NCI-H2107 treated with DMSO at 0.1 percent for 48 hours (cell line): ENCODE results near the gene PCSK5.

Experiments
- DNase-seq: peaks from one replicate; lab custom pipeline; 2025; ENCODE audit not compliant: unreplicated experiment; lab: John Stamatoyannopoulos, UW

The PCSK5 gene

DNA sequence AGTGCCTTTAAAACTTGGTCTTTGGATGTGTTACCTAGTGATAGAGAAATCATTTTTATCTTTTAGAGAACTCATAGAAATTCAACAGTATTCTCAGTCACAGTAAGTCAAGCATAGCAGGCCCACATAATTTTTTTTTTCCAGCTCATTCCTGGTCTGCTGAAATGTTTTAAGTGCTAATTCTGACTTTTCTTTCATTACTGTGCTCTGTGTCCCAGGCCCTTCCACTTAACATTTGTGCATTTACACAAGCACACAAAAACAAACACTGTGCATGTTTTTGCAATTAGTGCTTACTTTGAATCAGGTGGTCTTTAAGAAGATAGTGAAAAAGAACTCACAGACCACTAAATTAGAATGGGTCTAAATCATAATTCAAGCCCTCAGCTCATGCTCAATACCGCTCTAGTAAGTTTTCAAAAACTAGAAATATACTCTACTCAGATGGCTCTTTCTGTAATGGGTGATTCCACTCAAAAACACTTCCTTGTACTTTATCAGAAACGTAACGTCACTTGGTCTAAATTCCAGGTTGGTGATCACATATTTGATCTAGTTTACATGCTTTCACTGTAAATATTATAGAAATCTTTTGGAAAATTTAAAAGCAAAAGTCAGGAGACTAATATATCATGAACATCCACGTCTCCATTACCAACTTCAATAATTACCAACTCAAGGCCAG is 107.8 kb downstream of the PCSK5 start:
- no peak for DNase-seq

DNA sequence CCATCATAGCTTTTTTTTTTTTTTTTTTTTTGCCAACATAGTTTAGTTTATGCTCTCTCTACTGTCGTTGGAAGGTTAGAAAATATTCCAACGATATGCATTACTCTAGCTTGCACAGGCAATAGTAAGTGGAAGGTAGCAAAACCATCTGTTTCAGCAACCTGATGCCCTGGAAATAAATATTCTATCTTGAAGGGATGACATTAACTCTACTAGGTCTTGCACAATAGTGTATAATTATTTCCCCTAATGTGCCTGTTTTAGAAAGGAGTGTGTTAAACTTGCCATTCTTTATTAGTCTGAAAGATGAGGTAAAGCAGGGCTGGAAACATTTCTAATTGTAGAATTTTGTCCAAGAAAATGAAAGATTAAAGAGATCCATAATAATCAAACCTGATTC is 111.0 kb downstream of the PCSK5 start:
- DNase-seq = no peak

DNA sequence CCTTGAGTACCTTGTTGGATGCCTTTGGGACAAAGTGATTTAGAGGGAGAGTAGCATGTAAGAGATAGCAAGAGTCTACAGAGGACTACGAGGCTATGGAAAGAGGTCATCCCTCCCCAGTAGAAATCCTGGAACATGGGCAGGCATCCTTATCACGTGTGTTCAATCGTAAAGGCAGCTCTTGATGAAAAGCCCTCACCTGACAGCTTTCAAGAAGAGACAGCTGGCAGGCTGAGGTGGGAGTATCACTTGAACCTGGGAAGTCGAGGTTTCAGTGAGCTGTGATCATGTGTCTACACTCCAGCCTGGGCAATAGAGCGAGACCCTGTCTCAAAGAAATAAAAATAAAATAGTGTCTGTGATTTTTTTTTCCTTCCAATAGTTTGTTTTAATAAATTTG is 112.6 kb downstream of the PCSK5 start:
- DNase-seq = no peak

DNA sequence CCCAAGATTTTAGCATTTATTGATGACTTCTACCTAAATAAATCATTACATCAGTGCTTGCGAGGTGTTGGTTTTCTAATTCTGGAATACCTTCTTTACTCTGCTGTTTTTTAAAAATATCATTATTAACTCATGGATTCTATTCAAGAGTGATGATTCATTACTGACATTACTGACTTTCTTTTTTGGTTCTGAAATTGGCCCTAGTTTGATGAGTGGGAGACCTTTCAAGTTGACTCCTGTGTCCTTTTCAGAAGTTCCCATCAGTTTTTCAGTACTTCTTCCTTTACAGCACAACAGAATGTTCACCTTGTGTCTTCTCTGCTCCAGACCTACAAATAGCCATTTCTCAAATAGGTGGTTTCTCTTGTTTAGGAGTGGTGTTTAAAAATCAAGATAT is 114.1 kb downstream of the PCSK5 start:
- no peak for DNase-seq

DNA sequence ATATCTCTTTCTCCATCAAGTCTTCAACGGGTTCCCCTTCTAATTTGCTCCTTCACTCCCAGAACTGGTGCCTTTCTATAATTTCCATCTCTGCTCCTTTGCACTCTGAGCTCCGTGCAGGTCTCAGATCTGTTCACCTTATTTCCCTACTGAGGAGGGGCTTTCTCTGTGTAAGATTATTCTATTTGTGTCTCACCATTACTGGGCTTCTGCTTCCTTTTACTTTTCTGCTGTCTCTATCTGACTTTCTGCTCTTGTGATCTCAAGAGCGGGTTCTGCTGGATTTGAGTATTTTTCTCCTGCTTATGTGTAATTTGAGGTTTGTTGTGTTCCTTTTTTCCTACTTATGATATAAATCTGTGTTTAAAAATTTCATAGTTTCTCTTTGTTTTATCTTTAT is 117.5 kb downstream of the PCSK5 start:
- DNase-seq = no peak

DNA sequence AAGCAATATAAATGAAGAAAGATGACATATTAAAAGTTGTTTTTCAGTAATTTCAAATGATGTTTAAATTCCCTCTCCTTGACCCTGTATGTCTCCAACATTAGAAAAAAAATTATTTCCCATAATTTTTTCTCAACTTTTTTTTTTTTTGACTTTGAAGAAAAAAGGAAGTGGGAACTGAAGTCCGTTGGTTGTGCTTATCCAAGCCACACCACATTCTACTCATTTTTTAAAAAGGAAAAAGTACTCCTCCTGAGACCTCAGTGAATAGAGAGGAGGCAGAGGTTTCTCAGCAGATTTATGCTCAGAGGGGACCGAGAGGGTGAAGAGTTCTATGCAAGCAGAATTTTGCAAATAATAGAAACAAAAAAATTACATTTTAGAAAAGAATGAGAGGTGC is 123.3 kb downstream of the PCSK5 start:
- no peak for DNase-seq

DNA sequence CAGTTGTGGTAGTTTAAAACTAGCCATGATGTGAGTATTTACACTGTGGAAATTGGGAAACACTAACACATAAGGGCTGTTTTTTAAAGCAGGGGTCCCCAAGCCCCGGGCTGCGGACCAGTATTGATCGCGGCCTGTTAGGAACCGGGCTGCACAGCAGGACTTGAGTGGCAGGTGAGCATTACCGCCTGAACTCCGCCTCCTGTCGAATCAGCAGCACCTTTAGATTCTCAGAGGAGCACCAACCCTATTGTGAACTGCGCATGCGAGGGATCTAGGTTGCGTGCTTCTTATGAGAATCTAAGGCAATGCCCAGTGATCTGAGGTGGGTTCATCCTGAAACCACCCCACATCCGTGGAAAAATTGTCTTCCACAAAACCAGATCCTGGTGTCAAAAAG is 127.8 kb downstream of the PCSK5 start:
- no peak for DNase-seq

DNA sequence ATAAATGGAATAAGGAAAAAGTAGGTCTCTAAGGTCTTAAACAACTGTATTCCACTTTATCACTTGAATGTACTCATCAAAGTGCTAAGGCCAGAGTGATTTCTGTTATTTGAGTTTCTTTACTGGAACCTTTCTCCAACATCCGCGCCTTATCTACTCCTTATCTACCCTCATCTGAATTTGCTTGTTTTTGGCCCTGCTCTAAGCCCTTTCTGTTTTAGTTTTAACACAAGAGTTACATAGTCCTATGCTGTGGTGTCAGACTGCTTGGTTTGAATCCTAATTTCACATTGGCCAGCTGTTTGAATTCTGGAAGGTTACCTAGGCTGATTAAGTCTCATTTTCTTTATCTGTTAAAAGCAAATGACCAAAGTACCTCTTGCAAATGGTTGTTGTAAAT is 128.3 kb downstream of the PCSK5 start:
- no peak for DNase-seq

DNA sequence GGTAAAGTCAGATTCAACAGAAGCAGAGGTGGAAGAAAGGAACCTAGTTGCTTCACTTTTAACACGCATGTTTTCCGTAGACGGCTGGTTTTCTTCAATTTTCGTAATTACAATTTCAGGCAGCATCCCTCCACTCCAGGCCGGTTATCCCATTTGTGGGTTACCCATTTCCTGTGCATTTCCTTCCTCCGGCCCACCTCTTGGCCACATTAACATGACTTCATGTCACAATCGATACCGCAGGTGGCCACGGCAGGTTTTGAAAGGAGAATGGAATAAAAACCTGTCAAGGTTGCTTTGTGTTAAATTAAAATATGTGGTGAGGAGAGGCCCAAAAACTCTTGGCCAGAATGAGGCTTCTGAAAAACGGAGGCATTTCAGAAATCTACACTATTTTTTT is 130.2 kb downstream of the PCSK5 start:
- DNase-seq = no peak

DNA sequence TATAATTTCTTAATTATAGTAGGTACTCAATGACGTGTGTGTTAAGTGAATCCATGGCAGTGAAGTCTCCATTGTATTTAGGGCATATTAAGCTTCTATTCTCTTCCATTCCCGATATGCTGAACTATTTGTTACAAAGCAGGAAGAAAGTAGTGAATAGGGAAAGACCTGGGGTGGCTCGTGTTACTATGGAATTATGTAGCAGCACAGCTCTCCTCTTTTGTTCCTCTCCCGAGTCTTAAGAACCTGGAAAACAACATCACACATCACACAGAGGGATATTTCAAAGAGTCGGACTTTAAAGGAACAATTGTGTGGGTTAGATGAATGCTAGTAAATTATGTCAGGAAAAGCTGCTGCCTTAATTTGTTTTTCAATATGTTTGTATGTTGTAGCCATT is 131.8 kb downstream of the PCSK5 start:
- no peak for DNase-seq

DNA sequence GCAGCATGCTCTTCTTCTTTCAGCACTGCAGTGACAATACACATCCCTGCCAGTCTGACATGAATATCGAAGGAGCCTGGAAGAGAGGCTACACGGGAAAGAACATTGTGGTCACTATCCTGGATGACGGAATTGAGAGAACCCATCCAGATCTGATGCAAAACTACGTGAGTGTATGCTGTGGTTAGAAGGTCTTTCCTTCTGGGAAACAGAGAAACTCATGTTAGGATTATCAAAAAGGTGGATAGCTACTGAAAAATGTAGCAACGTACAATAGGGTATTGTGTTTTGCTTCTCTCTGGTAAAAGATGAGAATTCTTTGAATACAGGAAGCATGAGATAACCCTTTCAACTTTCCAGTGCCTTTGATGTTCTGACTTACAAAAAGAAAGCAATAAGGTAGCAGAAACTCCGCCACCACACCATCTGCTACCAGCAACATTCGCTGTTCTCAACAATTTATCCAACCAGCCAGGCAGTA is 133.3 kb downstream of the PCSK5 start:
- DNase-seq = no peak

DNA sequence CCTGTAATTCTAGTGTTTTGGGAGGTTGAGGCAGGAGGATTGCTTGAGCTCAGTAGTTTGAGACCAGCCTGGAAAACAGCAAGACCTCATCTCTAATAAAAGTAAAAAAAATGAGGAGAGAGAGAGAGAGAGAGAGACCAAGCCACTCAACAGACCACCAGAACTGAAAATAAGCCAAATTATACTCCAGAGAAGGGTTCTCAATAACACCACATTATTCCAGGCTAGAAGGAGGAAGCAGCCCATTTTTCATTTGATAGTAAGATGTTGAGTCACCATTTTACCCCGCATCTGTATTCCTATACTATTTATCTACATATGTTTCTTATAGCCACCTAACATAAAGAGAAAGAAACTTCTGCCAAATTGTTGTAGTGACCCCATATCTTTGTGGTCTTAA is 134.8 kb downstream of the PCSK5 start:
- no peak for DNase-seq

DNA sequence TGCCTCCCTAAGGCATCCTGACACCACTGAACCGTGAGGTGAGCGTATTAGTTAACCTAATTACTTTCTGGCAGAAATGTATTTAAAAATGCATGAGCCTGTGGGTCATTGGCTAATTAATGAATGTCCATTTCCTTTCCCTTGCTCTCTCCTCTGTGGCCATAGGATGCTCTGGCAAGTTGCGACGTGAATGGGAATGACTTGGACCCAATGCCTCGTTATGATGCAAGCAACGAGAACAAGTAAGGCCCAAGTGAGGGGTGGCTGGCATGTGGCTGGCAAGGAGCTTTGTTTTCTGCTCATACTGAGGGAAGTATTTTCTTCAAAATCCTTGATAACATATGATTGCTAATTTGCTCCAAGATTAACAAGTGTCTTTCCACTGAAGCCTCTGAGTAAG is 136.3 kb downstream of the PCSK5 start:
- no peak for DNase-seq

DNA sequence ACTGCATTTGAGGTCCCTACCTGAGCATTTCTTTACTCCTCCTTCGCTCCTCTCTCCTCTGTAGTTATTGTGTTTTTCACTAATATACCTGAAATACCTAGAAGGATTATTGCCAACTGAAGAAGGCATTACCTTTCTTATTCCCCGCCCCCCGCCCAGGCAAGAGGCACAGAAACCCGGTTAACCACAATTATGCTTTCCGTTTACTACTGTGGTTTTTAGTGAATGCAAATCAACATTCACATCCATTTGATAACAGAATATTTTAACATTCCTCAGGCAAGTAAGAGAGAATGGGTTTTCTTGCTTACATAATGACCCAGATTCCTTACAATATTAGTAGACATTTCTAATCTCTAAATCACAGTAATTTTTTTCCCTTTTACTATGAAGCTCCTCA is 136.9 kb downstream of the PCSK5 start:
- DNase-seq = no peak

DNA sequence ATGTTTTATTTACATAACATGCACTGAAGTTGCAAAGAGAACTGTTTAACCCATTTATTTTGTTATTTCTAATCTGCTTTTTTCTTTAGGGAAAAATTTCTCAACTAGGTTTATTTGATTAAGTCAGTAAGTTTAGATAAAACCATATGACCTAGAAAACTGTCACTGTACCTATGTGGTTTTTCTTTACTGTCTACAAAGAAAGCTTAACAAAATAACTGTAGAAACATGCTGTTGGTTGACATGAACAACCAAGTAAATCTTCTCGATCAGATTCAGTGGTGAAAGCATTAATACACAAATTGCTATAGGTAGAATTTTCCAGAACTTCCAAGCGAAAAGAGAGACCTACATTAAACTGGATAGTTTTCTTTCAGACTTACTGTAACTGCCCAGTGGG is 137.4 kb downstream of the PCSK5 start:
- no peak for DNase-seq

DNA sequence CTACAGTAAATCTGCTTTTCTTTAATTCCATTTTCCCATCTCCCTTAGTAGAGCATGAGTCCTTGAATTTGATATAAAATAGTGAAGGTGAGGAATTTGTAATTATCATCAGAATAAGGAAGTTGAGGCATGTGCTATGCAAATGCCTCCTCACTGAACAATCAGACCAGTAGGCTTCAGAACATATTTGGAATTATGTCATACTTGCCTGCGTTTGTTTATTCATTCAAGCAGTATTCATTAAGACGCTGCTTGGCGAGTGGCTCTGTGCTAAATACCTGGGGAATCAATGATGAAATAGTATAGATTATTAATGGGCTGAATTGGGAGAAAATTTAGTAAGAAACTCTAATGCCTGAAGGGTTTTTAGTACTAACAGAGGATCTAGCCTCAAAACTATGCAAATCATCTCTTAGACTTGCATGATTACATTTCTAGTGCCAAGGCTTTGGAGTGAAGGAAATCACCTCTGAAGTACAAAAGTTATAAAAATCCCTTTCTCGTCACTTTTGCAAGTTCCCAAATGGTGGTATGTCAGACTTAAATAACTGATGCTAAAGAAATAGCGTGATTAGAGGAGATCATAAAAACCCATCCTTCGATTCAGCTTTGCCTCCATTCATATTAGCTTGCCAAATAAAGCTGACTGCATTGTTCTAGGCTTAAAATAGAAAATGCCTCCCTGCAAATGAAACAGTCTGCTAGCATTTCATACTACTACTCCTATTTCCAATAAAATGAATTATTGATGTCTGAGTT is 141.7 kb downstream of the PCSK5 start:
- no peak for DNase-seq

DNA sequence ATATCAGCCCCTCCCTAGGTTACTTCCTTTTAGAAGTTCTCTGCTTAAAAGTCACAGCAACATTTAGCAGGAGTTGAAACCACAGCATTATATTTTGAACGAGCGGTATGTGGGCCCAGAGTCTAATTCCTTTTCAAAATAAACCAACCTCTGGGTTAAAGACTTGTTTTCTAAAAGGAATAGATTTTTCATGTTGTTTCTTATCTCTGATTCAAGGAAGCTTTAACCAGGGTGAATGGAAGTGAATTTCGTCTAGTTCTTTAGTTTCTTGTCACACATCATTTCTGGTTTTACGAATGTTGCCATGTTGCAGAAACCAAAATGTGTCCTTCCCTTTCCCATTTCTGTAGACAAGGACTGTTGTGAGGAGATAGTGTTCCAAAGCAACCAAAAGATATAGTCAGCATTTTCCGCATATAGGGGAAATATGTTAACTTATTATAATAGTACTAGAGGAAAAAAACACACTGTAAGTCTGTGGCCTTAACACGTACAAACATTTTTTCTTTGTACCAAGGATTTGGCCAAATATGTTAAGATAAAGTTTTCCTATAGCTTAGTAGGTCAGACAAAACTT is 142.4 kb downstream of the PCSK5 start:
- DNase-seq = no peak

DNA sequence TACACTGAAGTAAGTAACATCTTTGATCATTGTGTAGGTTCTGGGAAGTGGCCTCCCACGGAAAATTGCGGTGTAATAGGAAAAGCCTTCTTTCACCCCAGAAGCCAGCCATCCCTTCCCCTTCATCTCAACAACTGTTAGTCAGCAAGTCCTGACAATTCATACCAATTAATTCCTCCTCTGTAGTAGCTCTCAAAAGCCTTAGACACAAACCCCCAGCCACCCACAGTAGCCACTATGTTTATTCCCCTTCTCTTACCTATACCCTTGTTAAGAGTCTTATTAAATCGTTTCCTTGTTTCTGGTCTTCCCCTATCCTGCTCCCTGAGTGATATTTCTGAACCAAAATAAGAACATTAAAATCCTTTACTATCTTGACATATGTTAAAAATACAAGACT is 143.6 kb downstream of the PCSK5 start:
- DNase-seq = no peak

DNA sequence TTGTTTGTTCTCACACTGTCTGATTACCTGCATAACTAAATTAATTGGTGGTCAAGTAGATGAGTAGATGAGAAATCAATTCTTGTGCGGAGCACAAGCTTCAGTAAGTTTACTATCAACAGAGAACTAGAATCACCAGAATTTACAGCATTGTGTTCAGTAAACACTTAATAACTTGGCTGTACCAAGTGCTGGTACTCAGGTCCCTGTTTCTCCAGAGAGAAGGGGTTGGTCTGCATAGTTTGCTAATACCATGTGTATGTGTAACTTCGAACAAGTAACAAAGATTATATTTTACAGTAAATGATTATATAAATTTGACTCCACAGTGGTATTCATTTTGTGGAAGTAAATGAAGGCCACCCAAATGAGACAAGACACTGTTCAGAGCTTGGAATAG is 146.3 kb downstream of the PCSK5 start:
- DNase-seq = no peak

DNA sequence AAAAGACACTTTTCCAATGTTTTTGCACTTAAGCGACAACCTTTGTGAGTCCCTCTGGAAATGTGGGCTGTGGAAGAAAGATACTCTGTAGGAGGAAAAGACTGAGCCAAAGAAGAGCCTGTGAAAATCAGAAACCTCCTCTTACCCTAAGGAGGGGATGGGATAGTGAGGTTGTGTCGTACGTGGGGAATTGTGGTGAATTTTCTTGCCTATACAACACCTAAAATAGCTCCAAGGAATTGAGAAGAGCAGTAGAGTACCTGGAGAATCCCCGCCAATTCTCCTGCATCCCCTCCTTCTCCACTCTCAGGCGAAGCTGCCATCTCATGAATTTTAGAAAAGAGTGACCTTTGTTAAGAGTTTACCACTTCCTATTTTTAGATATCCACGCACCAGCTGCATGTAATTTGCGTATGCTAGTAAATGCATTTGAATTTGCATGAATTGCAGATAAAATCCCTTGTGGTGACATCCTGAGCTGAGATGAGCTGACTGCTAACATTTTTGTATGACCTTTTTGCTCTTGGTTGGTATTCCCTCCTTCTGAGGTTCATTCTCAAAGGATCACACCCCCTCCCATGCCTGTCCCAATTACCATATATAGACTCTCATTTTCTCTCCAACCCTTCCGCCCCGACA is 147.2 kb downstream of the PCSK5 start:
- DNase-seq = no peak

DNA sequence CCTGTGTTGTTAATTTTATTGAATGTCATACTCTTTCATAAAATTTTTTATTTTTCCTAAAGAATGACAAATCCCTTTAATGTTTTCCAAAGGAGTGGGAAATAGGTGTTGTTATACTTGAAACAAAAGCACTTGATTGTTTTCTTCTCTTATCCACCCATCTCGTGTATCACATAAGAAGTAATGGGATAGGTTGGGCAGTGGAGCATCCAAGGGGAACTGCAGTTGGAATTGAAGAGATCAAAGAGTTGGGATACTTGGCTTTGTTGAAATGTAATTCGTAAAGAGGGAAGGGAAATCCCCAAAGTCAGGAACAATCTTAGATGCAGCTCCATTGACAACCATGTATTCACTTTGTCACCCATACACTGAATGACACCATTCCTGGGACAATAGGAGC is 148.0 kb downstream of the PCSK5 start:
- DNase-seq = no peak

DNA sequence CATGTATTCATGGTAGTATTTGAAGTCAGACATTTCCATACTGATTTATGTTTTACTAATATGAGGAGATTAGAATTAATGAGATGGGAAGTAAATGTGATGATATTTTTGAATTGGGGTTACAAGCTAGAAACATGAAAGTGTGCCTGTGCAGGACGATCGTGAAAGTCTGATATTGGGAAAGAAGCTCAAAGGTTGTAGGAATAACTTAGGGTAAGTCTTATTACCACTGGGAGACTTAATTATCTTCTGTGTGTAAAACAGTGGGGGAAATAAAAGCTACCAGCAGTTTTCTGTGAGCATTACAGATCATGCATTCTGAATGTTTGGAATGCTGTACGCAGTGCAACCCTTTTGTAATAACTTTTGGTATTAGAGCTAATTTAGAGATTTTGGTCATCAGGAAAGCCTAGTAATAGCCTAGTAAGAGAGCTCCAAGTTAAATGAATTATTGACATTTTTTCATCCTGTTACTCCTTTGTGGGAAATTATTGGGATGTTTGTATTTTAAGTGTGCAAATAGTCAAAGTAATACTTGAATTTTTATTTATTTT is 153.9 kb downstream of the PCSK5 start:
- DNase-seq = no peak
